HG03521 (cell line): ENCODE measurements around the gene FGA.

ENCODE experiments used
- ATAC-seq: cut with Tn5 transposase; IDR thresholded peaks from one replicate; pipeline ENCODE4 v1.9.1; 2021; ENCODE audit warnings: mild to moderate bottlenecking, moderate library complexity; ENCODE audit not compliant: unreplicated experiment

The FGA gene

DNA sequence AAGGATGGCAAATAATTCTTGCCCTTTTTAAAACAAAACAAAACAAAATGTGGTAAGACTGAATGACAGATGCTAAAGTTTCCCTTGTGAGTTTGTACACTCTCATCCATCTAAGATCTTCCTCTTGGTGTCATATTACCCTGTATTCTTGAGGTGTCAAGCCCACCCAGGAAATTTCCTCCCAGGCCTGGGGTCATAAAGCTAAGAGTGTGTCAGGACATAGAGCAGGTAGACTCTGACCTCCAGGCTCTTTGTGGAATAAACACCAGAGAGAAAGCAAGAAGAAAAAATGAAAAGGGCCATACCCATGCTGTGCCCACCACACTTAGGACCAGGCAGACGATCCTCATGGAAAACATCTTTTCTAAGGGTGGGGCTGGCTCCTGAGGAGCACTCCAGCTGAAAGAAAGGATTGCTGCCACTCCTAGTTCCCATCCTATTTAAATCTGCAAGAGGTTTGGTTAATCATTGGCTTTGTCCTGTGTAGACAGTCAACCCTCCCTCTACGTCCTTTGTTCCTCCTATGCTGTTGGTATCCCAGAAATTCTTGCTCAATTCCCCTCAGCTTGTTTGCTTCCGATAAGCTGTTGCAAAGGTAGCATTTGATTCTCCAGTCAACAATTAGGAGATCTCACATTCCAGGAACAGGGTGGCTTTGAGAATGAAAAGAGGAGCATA lies at the start of gene FGA:
Gene FGA (minus strand): TSS at position 414 of the 678 bp plus-strand sequence. CDS start 55 bp downstream, at position 359.
- no peak for ATAC-seq

DNA sequence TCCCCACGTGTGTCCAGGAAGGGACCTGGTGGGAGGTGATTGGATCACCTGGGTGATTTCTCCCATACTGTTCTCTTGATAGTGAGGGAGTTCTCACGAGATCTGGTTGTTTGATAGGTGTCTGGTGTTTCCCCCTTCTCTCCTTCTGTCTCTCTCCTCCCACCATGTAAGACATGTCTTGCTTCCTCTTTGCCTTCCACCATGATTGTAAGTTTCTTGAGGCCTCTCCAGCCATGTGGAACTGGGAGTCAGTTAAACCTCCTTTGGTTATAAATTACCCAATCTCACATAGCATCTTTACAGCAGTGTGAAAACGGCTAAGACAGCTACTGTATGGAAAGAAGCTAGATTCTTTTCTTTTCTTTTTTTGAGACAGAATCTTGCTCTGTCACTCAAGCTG lies 43.5 kb upstream of the FGA start:
- no peak for ATAC-seq

DNA sequence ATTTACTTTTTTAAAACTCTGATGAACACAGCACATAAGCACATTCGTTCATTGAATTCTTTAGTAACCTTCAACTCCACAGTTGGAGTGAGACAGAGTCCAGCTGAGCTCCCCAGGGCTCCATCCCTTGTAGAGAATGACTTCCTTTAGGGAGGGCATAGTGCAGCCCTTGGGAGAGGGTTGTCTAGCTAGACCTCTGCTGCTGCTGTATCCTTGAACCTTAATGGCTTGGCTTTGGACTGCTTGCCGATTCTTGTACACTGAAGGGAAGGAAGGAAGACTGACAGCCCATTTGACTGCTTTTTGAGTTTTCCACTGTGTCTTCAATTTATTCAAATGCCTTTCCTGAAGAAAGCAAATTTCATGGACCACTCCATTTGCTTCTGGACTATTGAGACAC lies 41.3 kb upstream of the FGA start:
- ATAC-seq = no peak

DNA sequence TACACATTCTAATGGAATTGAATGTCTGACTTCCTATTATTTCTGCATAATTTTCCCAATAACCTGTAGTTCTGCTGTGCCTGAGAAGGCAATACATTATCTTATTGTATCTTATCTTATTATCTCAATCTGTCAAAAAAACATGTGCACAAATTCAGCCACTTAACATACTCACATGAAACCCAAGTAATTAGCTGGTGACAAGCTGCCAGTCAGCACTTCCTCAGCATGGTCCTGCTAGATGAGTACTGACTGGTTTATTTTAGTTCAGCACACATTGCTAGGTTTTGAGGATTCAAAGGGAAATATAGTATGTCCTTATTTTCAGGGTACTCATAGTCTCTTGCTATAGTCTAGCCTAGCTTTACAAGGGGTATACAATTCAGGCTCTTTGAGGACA lies 39.8 kb upstream of the FGA start:
- ATAC-seq = no peak

DNA sequence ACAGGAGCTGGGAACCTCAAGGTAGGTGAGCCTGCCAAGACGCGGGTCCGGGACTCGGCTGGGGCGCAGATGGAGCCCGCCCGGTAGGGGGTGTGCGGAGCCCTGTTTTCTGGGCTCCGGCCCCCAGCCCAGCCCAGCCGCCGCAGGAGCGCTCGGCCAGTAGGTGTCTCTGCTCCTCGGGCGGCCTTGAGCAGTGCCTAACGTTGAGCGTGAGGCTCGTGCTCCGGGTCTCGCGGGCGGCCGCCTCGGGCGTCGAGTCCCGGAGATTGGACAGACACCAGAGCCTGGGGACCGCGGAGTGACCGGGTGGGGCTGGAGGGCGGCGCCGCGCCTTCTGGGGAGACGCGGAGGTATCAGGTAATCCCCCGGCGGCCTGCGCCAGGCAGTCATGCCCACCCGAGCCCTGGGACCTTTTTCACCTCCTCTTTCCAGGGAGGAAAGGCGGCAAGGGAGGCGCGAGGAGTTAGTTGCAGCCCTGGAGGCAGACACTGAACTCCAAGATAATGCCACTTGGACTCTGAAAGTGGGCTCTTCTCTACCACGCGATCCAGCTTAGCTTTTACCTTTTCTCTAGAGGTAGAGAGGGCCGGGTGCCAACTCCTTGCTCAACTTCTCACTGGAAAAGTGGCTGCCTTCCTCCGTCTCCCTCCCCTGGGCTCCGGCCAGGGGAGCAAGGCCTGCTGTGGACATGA lies 36.4 kb upstream of the FGA start:
- ATAC-seq = peak; percentile 96

DNA sequence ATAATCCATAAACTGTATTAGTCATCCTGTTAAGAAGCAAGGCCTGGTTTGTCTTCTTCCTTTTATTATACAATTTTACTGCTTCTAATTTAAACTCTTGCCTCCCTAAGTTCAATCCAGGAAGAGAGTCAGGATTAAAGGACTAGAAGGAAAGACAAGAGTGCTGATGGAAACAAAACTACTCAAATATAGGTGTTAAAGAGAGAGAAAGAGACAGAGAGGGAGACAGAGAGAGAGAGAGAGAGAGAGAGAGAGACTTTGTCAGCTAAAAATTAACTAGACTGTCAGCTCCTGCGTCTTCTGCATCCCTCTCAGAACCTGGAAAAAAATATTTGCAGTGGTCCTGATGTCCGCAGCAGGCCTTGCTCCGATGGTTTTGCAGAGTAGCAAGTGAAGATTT lies 35.4 kb upstream of the FGA start:
- no peak for ATAC-seq

DNA sequence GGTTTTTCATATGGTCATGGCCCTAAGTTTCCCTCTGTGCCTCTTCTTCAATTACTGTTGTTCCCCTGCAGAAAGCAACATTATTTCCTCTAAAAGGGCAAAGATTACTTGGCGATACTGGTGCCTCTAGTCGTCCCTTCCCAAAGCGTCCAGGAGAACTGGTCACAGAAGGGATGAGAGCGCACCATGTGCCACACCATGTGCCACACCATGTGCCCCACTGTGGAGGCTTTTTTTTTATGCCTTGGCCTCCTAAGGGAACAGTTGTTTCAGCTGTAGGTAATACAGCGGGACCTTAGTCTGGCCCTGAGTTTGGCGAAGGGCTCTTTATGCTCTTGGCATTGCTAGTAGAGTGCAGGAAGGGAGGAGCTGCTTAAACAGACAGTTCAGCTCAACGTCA lies 33.5 kb upstream of the FGA start:
- ATAC-seq = no peak

DNA sequence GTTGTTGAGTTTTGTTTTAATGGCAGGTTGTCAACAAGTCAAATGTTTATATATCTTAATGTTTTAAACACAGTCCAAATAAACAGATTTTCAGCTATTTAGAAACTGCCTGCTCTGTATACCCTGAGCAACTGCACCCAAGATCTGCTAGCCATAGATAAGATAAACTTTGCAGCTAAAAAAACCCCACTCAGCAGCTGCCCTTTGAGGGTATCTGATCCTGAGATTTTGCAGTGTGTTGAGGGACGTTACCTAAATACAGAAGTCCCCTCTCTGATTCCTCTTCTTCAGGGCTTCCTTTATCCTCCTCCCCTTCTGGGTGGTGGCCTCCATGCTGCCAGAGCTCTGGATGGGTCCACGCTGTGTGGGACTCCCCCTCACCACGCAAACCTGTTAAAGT lies 32.9 kb upstream of the FGA start:
- ATAC-seq = no peak

DNA sequence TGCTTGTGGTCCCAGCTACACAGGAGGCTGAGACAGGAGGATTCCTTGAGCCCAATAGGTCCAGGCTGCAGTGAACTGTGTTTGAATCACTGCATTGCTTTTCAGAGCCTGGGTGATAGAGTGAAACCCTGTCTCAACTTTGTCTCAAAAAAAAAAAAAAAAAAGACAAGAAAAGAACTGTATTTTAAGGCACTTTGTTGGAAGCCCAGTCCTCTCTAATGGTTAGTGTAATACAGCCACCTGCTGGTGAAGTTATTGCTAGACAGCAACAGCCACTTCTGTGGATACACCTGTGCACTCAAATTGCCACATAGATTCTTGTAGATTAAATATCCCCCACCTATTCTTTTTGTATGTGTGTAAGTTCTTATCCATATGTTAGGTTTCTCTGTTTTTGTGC lies 32.1 kb upstream of the FGA start:
- ATAC-seq = no peak

DNA sequence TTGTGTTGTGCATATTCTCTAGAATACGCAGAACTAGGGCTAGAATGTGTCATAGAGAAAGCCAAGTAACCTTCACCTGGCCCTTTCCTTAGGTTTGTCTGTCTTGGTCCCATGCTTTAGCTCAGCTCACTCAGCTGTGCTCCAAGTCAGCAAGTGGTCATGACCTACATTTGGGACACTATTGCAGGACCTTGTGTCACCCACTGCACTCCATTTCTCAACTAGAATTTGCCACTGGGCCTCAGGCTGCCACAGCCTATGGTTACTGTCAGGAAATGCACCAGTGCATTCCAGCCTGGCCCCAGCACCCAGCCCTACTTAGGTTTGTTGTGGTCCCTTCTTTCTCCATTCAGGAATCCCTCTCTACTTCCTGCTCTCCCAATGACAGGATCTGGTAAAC lies 29.6 kb upstream of the FGA start:
- no peak for ATAC-seq

DNA sequence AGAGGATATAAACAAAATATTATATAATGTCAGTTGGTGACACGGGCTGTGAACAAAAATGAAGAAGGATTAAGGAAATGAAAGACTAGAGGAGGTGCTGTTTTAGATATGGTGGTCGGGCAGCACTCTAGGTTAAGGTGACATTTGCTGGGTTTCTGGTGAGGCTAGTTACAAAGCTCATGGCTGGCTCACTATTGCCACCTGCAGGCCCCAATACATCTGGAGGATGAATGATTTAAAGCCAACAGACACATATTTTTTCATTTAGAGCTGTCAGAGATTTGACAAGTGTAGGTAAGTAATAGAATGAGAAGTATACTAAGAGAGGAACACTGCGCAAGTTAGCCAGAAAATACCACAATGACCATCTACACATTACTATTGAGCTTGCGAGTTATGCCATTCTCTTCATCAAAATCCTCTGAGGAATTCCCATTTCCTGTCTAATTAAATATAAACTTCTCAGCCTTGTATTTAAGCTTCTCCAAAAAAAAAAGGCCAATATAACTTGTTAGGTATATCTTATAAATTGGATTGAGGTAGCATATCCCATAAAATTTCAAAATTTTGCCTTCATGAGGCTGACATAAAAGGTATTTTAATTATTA lies 28.3 kb upstream of the FGA start:
- ATAC-seq = peak; percentile 58

DNA sequence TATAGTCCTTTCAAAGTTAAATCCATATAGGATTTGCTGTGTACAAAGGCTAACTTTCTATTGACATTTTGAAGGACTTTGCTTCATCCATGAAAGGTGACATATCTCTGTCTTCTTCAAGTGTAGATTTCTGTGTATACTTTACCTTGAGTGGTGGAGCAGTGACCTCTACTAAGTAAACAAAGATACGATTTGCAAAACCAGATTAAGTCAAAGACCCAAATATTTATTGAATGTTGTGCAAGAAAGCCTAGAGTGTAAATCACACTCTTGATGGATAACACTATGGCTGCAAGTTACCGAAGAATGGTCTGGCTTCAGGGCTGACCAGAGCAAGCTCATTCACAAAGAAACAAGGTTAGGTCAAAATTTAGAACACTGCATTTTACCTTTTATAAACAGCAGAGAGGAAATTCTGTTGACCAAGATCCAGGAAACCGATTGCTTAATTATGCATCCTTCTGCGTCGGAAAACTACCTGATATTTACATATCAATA lies 27.3 kb upstream of the FGA start:
- ATAC-seq = no peak

DNA sequence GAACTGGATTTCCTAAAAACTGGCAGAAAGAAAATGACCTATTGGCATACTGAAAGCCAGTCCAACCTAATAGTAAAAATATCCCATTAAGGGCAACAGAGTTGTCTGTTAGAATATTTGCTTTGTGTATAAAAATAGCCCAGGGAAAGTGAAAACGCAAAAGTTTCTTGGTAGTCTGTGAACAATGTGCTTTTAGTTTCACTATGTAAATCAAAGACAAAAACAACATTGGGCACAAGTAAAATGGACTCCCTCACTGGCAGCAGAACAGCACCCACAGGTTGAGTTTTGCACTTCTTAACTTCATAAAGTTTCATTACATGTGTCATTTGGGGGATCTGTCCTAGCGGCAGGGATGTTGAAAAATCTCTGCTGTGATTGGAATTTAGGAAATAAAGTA lies 26.2 kb upstream of the FGA start:
- peak; percentile 93 for ATAC-seq

DNA sequence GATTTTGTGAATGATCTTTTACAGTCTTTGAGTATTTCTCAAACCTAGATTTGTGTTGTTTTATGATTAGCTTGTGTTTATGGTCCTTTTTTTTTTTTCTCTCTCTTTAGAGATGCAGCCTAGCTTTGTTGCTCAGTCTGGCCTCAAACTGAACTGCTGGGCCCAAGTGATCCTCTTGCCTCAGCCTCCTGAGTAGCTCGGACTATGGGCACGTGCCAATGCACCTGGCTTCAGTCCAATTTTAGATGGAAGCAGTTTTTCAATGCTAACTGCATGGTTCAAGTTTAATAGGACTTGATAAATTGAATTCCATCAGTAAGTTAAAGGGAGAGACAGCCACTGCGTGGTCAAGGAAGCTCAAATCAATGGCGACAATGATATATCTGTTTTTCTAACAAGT lies 25.7 kb upstream of the FGA start:
- ATAC-seq = no peak

DNA sequence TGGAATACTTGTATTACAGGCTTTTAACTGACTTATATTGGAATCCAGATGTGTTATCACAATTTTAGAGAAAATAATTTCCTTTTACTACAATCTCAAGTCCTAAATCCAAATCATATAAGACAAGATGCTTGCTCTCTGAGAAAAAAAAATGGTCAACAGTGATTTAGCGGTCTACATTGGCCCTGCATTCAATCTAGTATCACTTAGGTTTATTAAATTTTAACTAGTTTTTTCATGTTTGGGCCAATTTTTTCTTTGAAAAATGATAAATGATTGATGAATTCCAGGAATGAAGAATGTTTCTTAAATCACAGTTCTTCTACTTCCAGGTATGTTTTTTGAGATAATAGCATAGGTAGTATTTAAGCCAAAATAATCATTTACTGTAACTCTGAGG lies 24.7 kb upstream of the FGA start:
- no peak for ATAC-seq

DNA sequence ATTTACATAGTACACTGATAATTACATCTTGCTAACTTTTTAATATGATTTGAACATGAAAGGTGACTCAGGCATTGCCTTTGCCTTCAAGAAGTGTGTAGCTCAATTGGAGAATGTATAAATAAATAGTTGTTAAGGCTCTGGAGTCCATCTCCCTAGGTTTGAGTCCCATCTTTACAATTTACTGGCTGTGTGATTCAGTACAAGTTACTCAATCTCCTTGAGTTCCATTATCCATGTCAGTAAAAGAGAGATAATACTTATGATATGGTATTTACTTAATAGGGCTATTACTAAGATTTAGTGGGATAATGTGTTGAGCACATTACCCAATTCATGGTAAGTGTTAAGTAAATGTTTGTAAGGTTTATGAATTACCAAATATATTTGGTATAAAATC lies 23.8 kb upstream of the FGA start:
- ATAC-seq = no peak

DNA sequence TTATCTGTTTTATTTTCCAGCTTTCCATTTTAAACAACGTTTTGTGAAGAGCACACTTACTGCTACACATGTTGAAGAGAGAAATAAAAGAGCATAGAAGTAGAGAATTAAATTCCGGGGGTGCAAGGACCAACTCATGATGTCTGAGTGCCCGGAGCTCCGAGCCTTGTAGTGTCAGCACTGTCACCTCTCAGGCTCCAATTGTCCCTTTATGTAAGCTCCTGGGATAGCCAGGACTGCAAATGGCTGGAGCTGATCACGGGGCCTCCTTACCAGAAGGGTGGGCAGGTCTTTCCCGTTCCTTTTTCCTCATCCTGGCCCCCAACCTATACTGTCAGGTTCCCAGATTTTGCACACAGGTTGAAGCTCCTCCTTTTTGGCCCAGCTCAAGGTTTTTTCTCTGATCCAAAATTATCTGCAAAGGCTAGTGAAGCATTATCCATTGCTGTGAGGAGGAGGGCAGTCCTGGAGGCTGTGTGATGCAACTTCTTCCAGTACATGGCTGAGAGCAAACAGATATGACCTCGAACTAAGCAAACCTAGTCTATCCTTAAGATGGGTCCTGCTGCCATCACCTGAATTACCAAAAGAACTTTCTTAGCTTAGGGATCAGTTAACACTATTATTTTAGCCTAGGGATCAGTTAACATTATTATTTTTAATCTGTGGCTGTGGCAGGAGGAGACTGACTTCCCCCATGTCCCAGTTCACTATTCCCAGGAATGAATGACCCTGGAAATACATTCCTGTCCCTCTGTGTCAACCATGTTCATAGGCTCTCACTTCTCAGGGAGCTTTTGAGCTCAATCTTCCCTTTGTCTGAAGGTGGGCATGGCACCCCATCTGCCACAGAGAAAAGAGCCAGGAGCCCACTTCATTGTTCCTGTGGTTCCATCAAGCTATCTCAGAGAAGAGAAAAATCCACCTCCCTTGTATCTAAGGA lies 22.2 kb upstream of the FGA start, which contains the start of gene FGG:
Gene FGG (minus strand): TSS at position 185 of the 943 bp plus-strand sequence. CDS start 47 bp downstream, at position 138.
- ATAC-seq = no peak

DNA sequence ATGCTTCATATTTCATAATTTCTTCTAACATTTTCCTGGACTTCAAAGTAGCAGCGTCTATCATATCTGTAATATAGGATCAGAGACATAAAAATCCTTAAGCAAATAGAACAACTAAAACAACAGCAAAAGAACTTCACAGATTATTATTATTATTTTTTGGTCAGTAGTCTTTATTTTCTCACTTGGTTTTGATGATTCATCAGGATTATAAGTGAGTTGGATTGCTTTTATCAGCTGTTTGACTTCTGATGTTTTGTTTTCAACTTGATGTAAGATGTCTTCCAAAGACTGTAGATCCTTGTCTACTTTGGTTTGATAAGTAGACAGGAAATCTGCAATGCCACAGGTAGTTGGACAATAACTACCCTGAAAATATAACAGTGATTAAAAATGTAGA lies 21.3 kb upstream of the FGA start:
- ATAC-seq = no peak

DNA sequence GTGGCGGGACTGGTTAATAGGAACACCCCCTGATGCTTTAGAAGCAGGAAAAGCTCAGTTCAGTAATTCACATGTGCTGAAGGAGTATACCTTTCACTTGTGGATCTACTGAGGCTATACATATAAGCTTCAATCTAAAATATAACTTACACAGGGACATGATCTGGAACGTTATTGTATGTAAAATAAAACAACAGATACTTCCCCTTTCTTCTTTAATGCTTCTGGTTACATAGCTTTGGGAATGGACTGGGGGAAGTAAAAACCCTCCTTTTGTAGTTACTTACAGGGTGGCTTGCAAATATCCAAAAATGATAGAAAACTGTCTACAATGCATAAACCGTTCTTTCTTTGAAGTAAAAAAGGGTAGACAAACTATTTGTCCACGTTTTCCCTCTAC lies 20.0 kb upstream of the FGA start:
- ATAC-seq = no peak

DNA sequence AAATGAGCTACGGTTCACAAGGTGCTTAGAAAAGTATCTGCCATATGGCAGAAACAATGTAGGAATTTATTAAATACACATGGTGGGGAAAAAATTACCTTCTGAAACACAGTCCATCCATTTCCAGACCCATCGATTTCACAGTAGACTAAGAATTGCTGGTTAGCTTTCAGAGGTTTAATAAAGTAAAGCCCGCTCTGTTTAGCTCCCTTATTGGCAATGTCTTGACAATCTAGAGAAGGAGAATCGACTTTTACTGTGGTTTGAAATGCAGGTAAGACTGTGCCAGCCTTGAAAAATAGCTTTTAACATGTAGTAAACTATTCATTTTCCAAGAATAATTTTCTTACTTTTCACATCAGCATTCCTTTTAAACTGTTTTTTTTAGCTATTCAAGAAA lies 19.0 kb upstream of the FGA start:
- no peak for ATAC-seq
